Measurements from ENCODE around the gene GRIN3B.

GRCh38 chr19:1042689-1043511 lies 42.7 kb downstream of the GRIN3B start:
- no peak for TF ChIP-seq CTCF (IDR thresholded peaks at IDR 0.05)
- no peak for TF ChIP-seq POLR2A (IDR thresholded peaks at IDR 0.05)

All from lower leg skin (tissue), 3 donors.